Tibial nerve (tissue), 4 donors: ENCODE data around the gene MRC1. TPM values are rescaled to one million over a fixed set of nuclear protein-coding genes. Genes with fewer than 3 reads are reported as not detected.

ENCODE experiments used
- DNase-seq, 2 donors: peaks; one replicate each; pipeline ENCODE4 v3.0.0-alpha.2; 2019; ENCODE audit warnings: low spot score in 2 of 2
- H3K27ac ChIP-seq, 4 donors: fragments of 200-600 bp; sonication (generic) in 3 of 4; one replicate each; pipeline ENCODE4 v1.5.1; 2017 to 2019; ENCODE audit warnings: mild to moderate bottlenecking in 1 of 4
- H3K27me3 ChIP-seq, 2 donors: fragments of 200-600 bp; sonication (generic) in 1 of 2; one replicate each; pipeline versions ENCODE4 v1.5.1 to v1.6.0; 2017 to 2019
- H3K36me3 ChIP-seq, 3 donors: fragments of 200-600 bp; sonication (generic); one replicate each; pipeline ENCODE4 v1.5.1; 2018 to 2019
- H3K4me1 ChIP-seq, 4 donors: fragments of 200-600 bp; sonication (generic) in 3 of 4; one replicate each; pipeline ENCODE4 v1.5.1; 2017 to 2019
- H3K4me3 ChIP-seq, 4 donors: fragments of 200-600 bp; sonication (generic) in 3 of 4; one replicate each; pipeline ENCODE4 v1.5.1; 2017 to 2019; ENCODE audit warnings: mild to moderate bottlenecking in 1 of 4, moderate library complexity in 1 of 4
- H3K9me3 ChIP-seq, 4 donors: fragments of 200-600 bp; sonication (generic) in 3 of 4; one replicate each; pipeline ENCODE4 v1.5.1; 2017 to 2019
- CTCF ChIP-seq, 5 experiments: fragments of 200-600 bp in 3 of 5; fragments of 450-650 bp in 2 of 5; sonication (generic) in 3 of 5; IDR thresholded peaks; one replicate each; pipeline ENCODE4 v1.5.1; 2016 to 2019; ENCODE audit warnings: antibody characterized with exemption in 5 of 5, mild to moderate bottlenecking in 3 of 5, moderate library complexity in 2 of 5
- EP300 ChIP-seq, 2 donors: sonication (generic); formaldehyde crosslinking; IDR thresholded peaks; one replicate each; pipeline ENCODE4 v1.6.1; 2017; ENCODE audit warnings: antibody characterized with exemption in 2 of 2, mild to moderate bottlenecking in 1 of 2
- POLR2A ChIP-seq, 2 donors: fragments of 450-650 bp; IDR thresholded peaks; one replicate each; pipeline ENCODE4 v1.6.1; 2017; ENCODE audit warnings: antibody characterized with exemption in 2 of 2, mild to moderate bottlenecking in 2 of 2, moderate library complexity in 2 of 2
- WGBS, 2 donors: methylation state at CpG; one replicate each; pipeline ENCODE4 v1.1.5; 2018; 5-methylcytosine and 5-hydroxymethylcytosine counted together
- total RNA-seq, 4 donors: library from RNA; depleted of rRNA; stranded (reverse); fragments of >200 nt; gene quantifications; one replicate each; pipeline ENCODE4 v1.1.0, GENCODE V29; 2016

The MRC1 gene
- total RNA-seq, 4 donors from 2014 or later: 34.3 to 52.2 (median 44.8) TPM

GRCh38 chr10:17865351-17865750 lies 56.2 kb downstream of the MRC1 start:
- TF ChIP-seq CTCF (IDR thresholded peaks at IDR 0.05): no peak
- TF ChIP-seq EP300 (IDR thresholded peaks at IDR 0.05): no peak
- Histone ChIP-seq H3K27ac (no peak overlapping the region), H3K36me3 (no peaks in the 10 kb centered on the region), H3K27me3 (no peaks in the 10 kb centered on the region), H3K4me3 (no peak overlapping the region), H3K4me1 (no peaks in the 10 kb centered on the region), H3K9me3 (no peaks in the 10 kb centered on the region)
- WGBS, 2 donors: 67 to 72% methylated on average over 3 of the region's 3 CpGs
- no peak for DNase-seq

GRCh38 chr10:17866346-17866745 lies 57.2 kb downstream of the MRC1 start:
- DNase-seq: no peak
- Histone ChIP-seq H3K27ac (no peak overlapping the region), H3K4me1 (no peaks in the 10 kb centered on the region), H3K27me3 (no peaks in the 10 kb centered on the region), H3K4me3 (no peak overlapping the region), H3K36me3 (no peaks in the 10 kb centered on the region), H3K9me3 (no peaks in the 10 kb centered on the region)
- 89 to 91% methylated on average over 10 of the region's 10 CpGs for WGBS, 2 donors
- TF ChIP-seq EP300 (IDR thresholded peaks at IDR 0.05): no peak
- no peak for TF ChIP-seq POLR2A (IDR thresholded peaks at IDR 0.05)
- TF ChIP-seq CTCF (IDR thresholded peaks at IDR 0.05): no peak

- TF ChIP-seq CTCF (IDR thresholded peaks at IDR 0.05): no peak
- TF ChIP-seq POLR2A (IDR thresholded peaks at IDR 0.05): no peak
- no peak for TF ChIP-seq EP300 (IDR thresholded peaks at IDR 0.05)
- Histone ChIP-seq H3K9me3 (no peaks in the 10 kb centered on the region), H3K27me3 (no peaks in the 10 kb centered on the region), H3K36me3 (no peaks in the 10 kb centered on the region), H3K4me3 (no peak overlapping the region), H3K4me1 (no peaks in the 10 kb centered on the region), H3K27ac (no peak overlapping the region)
- WGBS, 2 donors: 74 to 76% methylated on average over 2 of the region's 2 CpGs
- no peak for DNase-seq
Observed at GRCh38 chr10:17867056-17867455, 57.9 kb downstream of the MRC1 start.

GRCh38 chr10:17871036-17871435 lies 61.9 kb downstream of the MRC1 start:
- 81 to 82% methylated on average over 6 of the region's 6 CpGs for WGBS, 2 donors
- no peaks in the 10 kb centered on the region for H3K36me3 ChIP-seq
- no peak overlapping the region for H3K4me3 ChIP-seq
- H3K9me3 ChIP-seq: no peaks in the 10 kb centered on the region
- no peak for DNase-seq
- no peaks in the 10 kb centered on the region for H3K4me1 ChIP-seq
- no peak for TF ChIP-seq EP300 (IDR thresholded peaks at IDR 0.05)
- TF ChIP-seq POLR2A (IDR thresholded peaks at IDR 0.05): no peak
- no peak for TF ChIP-seq CTCF (IDR thresholded peaks at IDR 0.05)
- no peaks in the 10 kb centered on the region for H3K27me3 ChIP-seq
- no peak overlapping the region for H3K27ac ChIP-seq

- Histone ChIP-seq H3K4me3 (no peak overlapping the region), H3K27me3 (no peaks in the 10 kb centered on the region), H3K36me3 (no peaks in the 10 kb centered on the region), H3K27ac (no peak overlapping the region), H3K4me1 (no peaks in the 10 kb centered on the region), H3K9me3 (no peaks in the 10 kb centered on the region)
- no peak for DNase-seq
- TF ChIP-seq CTCF (IDR thresholded peaks at IDR 0.05): no peak
- no peak for TF ChIP-seq POLR2A (IDR thresholded peaks at IDR 0.05)
- TF ChIP-seq EP300 (IDR thresholded peaks at IDR 0.05): no peak
- 67 to 70% methylated on average over 8 of the region's 8 CpGs for WGBS, 2 donors
Observed at GRCh38 chr10:17872191-17873091, 63.3 kb downstream of the MRC1 start.
